NCI-H748 treated with DMSO at 0.1 percent for 48 hours (cell line): ENCODE data around the gene CDHR3.
A peak's percentile ranks its signal among the peaks of the same experiment; 100 is the strongest.

Experiments used
- DNase-seq: peaks from one replicate; lab custom pipeline; 2025; lab: John Stamatoyannopoulos, UW

Gene CDHR3

GRCh38 chr7:106064771-106065574 is 101.9 kb downstream of the CDHR3 start:
- DNase-seq, result no peak

- DNase-seq, result no peak
Measured at GRCh38 chr7:106065575-106066500, 102.8 kb downstream of the CDHR3 start.

GRCh38 chr7:106067678-106068077 is 104.6 kb downstream of the CDHR3 start:
- DNase-seq, result no peak

GRCh38 chr7:106068538-106068961 is 105.5 kb downstream of the CDHR3 start:
- DNase-seq, result no peak

- no peak for DNase-seq
Measured at GRCh38 chr7:106068986-106069385, 105.9 kb downstream of the CDHR3 start.

- DNase-seq, result no peak
Measured at GRCh38 chr7:106069471-106070200, 106.6 kb downstream of the CDHR3 start.

GRCh38 chr7:106070201-106070551 is 107.1 kb downstream of the CDHR3 start:
- DNase-seq, result no peak

GRCh38 chr7:106070567-106071254 is 107.6 kb downstream of the CDHR3 start:
- peak; percentile 63 for DNase-seq

- DNase-seq, result no peak
Measured at GRCh38 chr7:106071356-106071998, 108.4 kb downstream of the CDHR3 start.

GRCh38 chr7:106071999-106072714 is 109.1 kb downstream of the CDHR3 start:
- peak; percentile 78 for DNase-seq

- DNase-seq, result no peak
Measured at GRCh38 chr7:106072715-106073091, 109.6 kb downstream of the CDHR3 start.

- DNase-seq, result no peak
Measured at GRCh38 chr7:106073701-106074100, 110.6 kb downstream of the CDHR3 start.

- peak; percentile 13 for DNase-seq
Measured at GRCh38 chr7:106074257-106074656, 111.2 kb downstream of the CDHR3 start.

GRCh38 chr7:106075937-106076336 is 112.9 kb downstream of the CDHR3 start:
- DNase-seq, result no peak

- no peak for DNase-seq
Measured at GRCh38 chr7:106076537-106076936, 113.5 kb downstream of the CDHR3 start.

- DNase-seq, result no peak
Measured at GRCh38 chr7:106080300-106080987, 117.4 kb downstream of the CDHR3 start.

- no peak for DNase-seq
Measured at GRCh38 chr7:106082087-106082854, 119.2 kb downstream of the CDHR3 start.
